HEK293 (cell line): ENCODE data around the gene SPIN3.

Experiments
- CTCF ChIA-PET: fragments of 350-600 bp; formaldehyde crosslinking; extraction: SDS; loops from one replicate; lab custom pipeline; 2021; ENCODE audit warnings: antibody characterized with exemption; lab: Yijun Ruan, JAX
- POLR2A ChIA-PET: fragments of 300-600 bp; formaldehyde crosslinking; extraction: SDS; loops from one replicate; lab custom pipeline; 2020; ENCODE audit warnings: antibody characterized with exemption, inconsistent platforms; lab: Yijun Ruan, JAX
- H3K27ac ChIP-seq: fragments of 200-500 bp; sonication (Bioruptor generic); 2 replicates; pipeline ENCODE4 v1.5.1; 2014; ENCODE audit warnings: low read depth, low read length, control low read depth, inconsistent platforms; ENCODE audit errors: extremely low read depth
- H3K36me3 ChIP-seq, 2 experiments: fragments of 200-500 bp in 1 of 2; sonication (Bioruptor generic) in 1 of 2; 1 replicate in 1 of 2; 2 replicates in 1 of 2; pipeline ENCODE4 v1.5.1; 2014 to 2017; ENCODE audit warnings: inconsistent platforms in 2 of 2, low read length in 2 of 2; ENCODE audit not compliant: control insufficient read depth in 2 of 2, insufficient read depth in 1 of 2
- H3K4me1 ChIP-seq: fragments of 200-500 bp; sonication (Bioruptor generic); 2 replicates; pipeline ENCODE4 v1.5.1; 2014; ENCODE audit warnings: mild to moderate bottlenecking, low read length, inconsistent platforms; ENCODE audit not compliant: control insufficient read depth, insufficient read depth
- H3K4me3 ChIP-seq: 2 replicates; pipeline ENCODE4 v1.5.1; 2011; ENCODE audit warnings: low read depth, mild to moderate bottlenecking, control low read depth, low read length, moderate library complexity
- H3K9me3 ChIP-seq: fragments of 200-500 bp; sonication (Bioruptor generic); 2 replicates; pipeline ENCODE4 v1.5.1; 2014; ENCODE audit warnings: low read depth, low read length, inconsistent platforms; ENCODE audit not compliant: control insufficient read depth, insufficient read depth
- MYNN ChIP-seq: fragments of 450-650 bp; formaldehyde crosslinking; IDR thresholded peaks from 2 replicates; pipeline ENCODE4 v1.5.1; 2016; ENCODE audit warnings: missing biosample characterization, missing genetic modification characterization, borderline replicate concordance
- TCF7L2 ChIP-seq: IDR thresholded peaks from 2 replicates; pipeline ENCODE4 v1.6.1; 2011; ENCODE audit warnings: low read depth, mild to moderate bottlenecking, inconsistent platforms, low read length, moderate library complexity, borderline replicate concordance
- ZNF211 ChIP-seq: fragments of 450-650 bp; formaldehyde crosslinking; IDR thresholded peaks from 2 replicates; pipeline ENCODE4 v1.5.1; 2016; ENCODE audit warnings: low read depth, missing biosample characterization, missing genetic modification characterization
- ZNF214 ChIP-seq: fragments of 450-650 bp; formaldehyde crosslinking; IDR thresholded peaks from 2 replicates; pipeline ENCODE4 v1.5.1; 2017; ENCODE audit warnings: missing biosample characterization, mild to moderate bottlenecking, missing genetic modification characterization, borderline replicate concordance
- ZNF248 ChIP-seq: fragments of 450-650 bp; formaldehyde crosslinking; IDR thresholded peaks from 2 replicates; pipeline ENCODE4 v1.5.1; 2017; ENCODE audit warnings: missing biosample characterization, missing genetic modification characterization
- ZNF433 ChIP-seq: fragments of 450-650 bp; formaldehyde crosslinking; IDR thresholded peaks from 2 replicates; pipeline ENCODE4 v1.5.1; 2016; ENCODE audit warnings: missing biosample characterization, missing genetic modification characterization, low read depth
- ZNF610 ChIP-seq: fragments of 450-650 bp; formaldehyde crosslinking; IDR thresholded peaks from 2 replicates; pipeline ENCODE4 v1.5.1; 2016; ENCODE audit warnings: missing biosample characterization, missing genetic modification characterization, borderline replicate concordance
- ZNF654 ChIP-seq: fragments of 450-650 bp; formaldehyde crosslinking; IDR thresholded peaks from 2 replicates; pipeline ENCODE4 v1.5.1; 2016; ENCODE audit warnings: low read depth, missing biosample characterization, missing genetic modification characterization
- ZNF660 ChIP-seq: fragments of 450-650 bp; IDR thresholded peaks from 2 replicates; pipeline ENCODE4 v1.5.1; 2018; ENCODE audit warnings: missing biosample characterization, mild to moderate bottlenecking, missing genetic modification characterization
- ZNF701 ChIP-seq: fragments of 450-650 bp; formaldehyde crosslinking; IDR thresholded peaks from 2 replicates; pipeline ENCODE4 v1.5.1; 2016; ENCODE audit warnings: missing biosample characterization, missing genetic modification characterization
- ZNF791 ChIP-seq: fragments of 450-650 bp; formaldehyde crosslinking; IDR thresholded peaks from 2 replicates; pipeline ENCODE4 v1.5.1; 2016; ENCODE audit warnings: missing biosample characterization, missing genetic modification characterization
- ZSCAN23 ChIP-seq: fragments of 450-650 bp; formaldehyde crosslinking; IDR thresholded peaks from 2 replicates; pipeline ENCODE4 v1.5.1; 2016; ENCODE audit warnings: missing biosample characterization, missing genetic modification characterization
- TF ChIP-seq, protein P1 (sequence below): fragments of 450-650 bp; formaldehyde crosslinking; IDR thresholded peaks from 2 replicates; pipeline ENCODE4 v1.5.1; 2016; ENCODE audit warnings: missing biosample characterization, missing genetic modification characterization
- TF ChIP-seq, protein P2 (sequence below): fragments of 450-650 bp; formaldehyde crosslinking; IDR thresholded peaks from 2 replicates; pipeline ENCODE4 v1.5.1; 2017; ENCODE audit warnings: missing biosample characterization, missing genetic modification characterization
- TF ChIP-seq, protein P3 (sequence below): fragments of 450-650 bp; formaldehyde crosslinking; IDR thresholded peaks from 2 replicates; pipeline ENCODE4 v1.5.1; 2016; ENCODE audit warnings: missing biosample characterization, missing genetic modification characterization
- TF ChIP-seq, protein P4 (sequence below): fragments of 450-650 bp; formaldehyde crosslinking; IDR thresholded peaks from 2 replicates; pipeline ENCODE4 v1.5.1; 2016; ENCODE audit warnings: missing biosample characterization, missing genetic modification characterization

Gene SPIN3

DNA sequence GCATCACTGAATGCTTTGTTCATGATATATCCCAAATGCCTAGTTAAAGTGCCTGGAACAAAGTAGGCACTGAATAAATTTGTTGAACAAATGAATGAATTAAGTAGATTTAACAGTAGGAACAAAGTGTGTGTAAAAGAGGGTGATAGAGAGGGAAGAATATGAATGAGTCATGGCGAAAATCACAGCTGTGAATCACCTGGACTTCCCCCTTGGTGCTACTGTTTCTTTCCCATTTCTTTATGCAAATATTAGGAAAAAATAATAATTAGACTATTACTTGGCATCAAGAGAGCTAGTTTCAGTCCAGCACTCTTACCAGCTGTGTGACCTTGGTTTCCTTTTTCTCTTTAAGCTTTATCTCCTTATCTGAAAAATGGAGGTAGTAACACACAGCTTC is 9.2 kb downstream of the SPIN3 start:
- TF ChIP-seq ZNF701 (tag by site-specific recombination) (no peak), ZNF248 (tag by site-specific recombination) (no peak), ZNF433 (tag by site-specific recombination) (no peak), ZNF610 (tag by site-specific recombination) (no peak), ZNF214 (tag by site-specific recombination) (no peak), ZNF791 (no peak), ZNF211 (tag by site-specific recombination) (no peak), MYNN (tag by site-specific recombination) (no peak)
- TF ChIP-seq, protein P1, sequence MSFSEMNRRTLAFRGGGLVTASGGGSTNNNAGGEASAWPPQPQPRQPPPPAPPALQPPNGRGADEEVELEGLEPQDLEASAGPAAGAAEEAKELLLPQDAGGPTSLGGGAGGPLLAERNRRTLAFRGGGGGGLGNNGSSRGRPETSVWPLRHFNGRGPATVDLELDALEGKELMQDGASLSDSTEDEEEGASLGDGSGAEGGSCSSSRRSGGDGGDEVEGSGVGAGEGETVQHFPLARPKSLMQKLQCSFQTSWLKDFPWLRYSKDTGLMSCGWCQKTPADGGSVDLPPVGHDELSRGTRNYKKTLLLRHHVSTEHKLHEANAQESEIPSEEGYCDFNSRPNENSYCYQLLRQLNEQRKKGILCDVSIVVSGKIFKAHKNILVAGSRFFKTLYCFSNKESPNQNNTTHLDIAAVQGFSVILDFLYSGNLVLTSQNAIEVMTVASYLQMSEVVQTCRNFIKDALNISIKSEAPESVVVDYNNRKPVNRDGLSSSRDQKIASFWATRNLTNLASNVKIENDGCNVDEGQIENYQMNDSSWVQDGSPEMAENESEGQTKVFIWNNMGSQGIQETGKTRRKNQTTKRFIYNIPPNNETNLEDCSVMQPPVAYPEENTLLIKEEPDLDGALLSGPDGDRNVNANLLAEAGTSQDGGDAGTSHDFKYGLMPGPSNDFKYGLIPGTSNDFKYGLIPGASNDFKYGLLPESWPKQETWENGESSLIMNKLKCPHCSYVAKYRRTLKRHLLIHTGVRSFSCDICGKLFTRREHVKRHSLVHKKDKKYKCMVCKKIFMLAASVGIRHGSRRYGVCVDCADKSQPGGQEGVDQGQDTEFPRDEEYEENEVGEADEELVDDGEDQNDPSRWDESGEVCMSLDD = no peak
- TF ChIP-seq, protein P2, sequence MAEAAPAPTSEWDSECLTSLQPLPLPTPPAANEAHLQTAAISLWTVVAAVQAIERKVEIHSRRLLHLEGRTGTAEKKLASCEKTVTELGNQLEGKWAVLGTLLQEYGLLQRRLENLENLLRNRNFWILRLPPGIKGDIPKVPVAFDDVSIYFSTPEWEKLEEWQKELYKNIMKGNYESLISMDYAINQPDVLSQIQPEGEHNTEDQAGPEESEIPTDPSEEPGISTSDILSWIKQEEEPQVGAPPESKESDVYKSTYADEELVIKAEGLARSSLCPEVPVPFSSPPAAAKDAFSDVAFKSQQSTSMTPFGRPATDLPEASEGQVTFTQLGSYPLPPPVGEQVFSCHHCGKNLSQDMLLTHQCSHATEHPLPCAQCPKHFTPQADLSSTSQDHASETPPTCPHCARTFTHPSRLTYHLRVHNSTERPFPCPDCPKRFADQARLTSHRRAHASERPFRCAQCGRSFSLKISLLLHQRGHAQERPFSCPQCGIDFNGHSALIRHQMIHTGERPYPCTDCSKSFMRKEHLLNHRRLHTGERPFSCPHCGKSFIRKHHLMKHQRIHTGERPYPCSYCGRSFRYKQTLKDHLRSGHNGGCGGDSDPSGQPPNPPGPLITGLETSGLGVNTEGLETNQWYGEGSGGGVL (tag by site-specific recombination) = no peak
- TF ChIP-seq, all 188 proteins: peak for 0
- Histone ChIP-seq H3K4me1 (no peaks in the 10 kb centered on the region), H3K4me3 (no peak overlapping the region), H3K9me3 (no peaks in the 10 kb centered on the region; the same call in 1 of the 2 replicates), H3K36me3 (peaks cover 0 to 57% of the 10 kb centered on the region in 2 experiments; a peak in 2 of 3 replicates), H3K27ac (no peak overlapping the region)
- CTCF ChIA-PET = interaction anchor here (0.7 kb wide), 1 partner anchor 20 kb away, joined by 4 read pairs; no protein-coding TSS in a partner anchor
- POLR2A ChIA-PET = no interaction called here

DNA sequence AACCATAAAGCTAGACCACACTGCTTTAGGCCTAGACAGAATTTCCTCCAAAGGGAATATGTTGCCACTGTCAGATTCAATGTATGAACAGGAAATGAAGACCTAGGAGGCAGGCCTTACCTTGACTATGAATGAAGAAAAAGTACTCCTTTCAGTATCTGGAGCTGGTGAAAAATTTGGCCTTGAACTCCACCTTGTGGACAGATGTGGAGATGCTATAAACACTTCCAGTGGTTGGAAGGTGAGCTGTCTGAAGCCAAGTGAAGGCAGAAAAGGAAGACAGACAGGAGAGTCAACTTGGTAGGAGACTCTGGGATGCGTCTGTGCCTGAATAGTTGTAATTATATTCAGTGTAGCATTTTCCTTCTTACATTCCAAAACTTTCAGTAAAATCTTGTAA is 17.2 kb downstream of the SPIN3 start:
- ChIA-PET CTCF (interaction anchor here (0.7 to 2.3 kb wide), 13 partner anchors 10 to 596 kb away, joined by 3 to 10 read pairs (median 4); no protein-coding TSS in a partner anchor), POLR2A (interaction anchor here (1.4 kb wide), 1 partner anchor 175 kb away, joined by 3 read pairs; no protein-coding TSS in a partner anchor)
- TF ChIP-seq ZSCAN23 (tag by site-specific recombination) = no peak
- TF ChIP-seq, protein P3, sequence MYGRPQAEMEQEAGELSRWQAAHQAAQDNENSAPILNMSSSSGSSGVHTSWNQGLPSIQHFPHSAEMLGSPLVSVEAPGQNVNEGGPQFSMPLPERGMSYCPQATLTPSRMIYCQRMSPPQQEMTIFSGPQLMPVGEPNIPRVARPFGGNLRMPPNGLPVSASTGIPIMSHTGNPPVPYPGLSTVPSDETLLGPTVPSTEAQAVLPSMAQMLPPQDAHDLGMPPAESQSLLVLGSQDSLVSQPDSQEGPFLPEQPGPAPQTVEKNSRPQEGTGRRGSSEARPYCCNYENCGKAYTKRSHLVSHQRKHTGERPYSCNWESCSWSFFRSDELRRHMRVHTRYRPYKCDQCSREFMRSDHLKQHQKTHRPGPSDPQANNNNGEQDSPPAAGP (tag by site-specific recombination) = no peak
- 0 out of 2 replicates have a peak, but pooled peaks have one; percentile 12 for TF ChIP-seq ZNF660 (tag by site-specific recombination)
- TF ChIP-seq TCF7L2 = no peak
- TF ChIP-seq, protein P4, sequence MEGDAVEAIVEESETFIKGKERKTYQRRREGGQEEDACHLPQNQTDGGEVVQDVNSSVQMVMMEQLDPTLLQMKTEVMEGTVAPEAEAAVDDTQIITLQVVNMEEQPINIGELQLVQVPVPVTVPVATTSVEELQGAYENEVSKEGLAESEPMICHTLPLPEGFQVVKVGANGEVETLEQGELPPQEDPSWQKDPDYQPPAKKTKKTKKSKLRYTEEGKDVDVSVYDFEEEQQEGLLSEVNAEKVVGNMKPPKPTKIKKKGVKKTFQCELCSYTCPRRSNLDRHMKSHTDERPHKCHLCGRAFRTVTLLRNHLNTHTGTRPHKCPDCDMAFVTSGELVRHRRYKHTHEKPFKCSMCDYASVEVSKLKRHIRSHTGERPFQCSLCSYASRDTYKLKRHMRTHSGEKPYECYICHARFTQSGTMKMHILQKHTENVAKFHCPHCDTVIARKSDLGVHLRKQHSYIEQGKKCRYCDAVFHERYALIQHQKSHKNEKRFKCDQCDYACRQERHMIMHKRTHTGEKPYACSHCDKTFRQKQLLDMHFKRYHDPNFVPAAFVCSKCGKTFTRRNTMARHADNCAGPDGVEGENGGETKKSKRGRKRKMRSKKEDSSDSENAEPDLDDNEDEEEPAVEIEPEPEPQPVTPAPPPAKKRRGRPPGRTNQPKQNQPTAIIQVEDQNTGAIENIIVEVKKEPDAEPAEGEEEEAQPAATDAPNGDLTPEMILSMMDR (tag by site-specific recombination) = peak; percentile 49; the same call in 1 of the 2 replicates
- peak; percentile 72 for TF ChIP-seq ZNF654 (tag by site-specific recombination)
- H3K27ac ChIP-seq = no peak overlapping the region
- no peak overlapping the region for H3K4me3 ChIP-seq
- H3K4me1 ChIP-seq = no peaks in the 10 kb centered on the region
- peaks cover 0 to 59% of the 10 kb centered on the region in 2 experiments; a peak in 2 of 3 replicates for H3K36me3 ChIP-seq
- H3K9me3 ChIP-seq = no peaks in the 10 kb centered on the region
